Measurements from ENCODE around the gene ELK4.

Gene ELK4

DNA sequence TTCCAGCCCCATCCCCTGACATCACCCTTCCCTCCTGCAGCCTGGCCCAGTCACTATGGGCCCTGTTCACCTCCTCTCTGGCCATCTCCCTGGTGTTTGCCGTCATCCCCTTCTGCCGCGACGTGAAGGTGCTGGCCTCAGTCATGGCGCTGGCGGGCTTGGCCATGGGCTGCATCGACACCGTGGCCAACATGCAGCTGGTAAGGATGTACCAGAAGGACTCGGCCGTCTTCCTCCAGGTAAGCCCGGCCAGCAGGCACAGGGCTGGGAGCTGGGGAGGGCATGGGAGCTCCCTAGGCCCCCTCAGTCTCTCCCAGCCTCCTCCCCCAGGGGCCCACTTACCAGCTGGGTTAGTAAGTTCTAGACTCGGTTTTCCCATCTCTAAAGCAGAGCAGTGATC is 52.1 kb downstream of the ELK4 start:
- Mint-ChIP-seq H3K27me3 (no peaks in the 10 kb centered on the region), H3K36me3 (no peaks in the 10 kb centered on the region), H3K27ac (no peak overlapping the region)

GRCh38 chr1:205578780-205579571 is 52.8 kb downstream of the ELK4 start:
- H3K9me3 Mint-ChIP-seq (ENCODE audit: low read depth), result no peaks in the 10 kb centered on the region
- no peak overlapping the region for H3K27ac Mint-ChIP-seq
- H3K4me3 Mint-ChIP-seq, result no peak overlapping the region
- no peaks in the 10 kb centered on the region for H3K27me3 Mint-ChIP-seq
- no peaks in the 10 kb centered on the region for H3K36me3 Mint-ChIP-seq
- peaks cover 23% of the 10 kb centered on the region for H3K4me1 Mint-ChIP-seq (ENCODE audit: low read depth)

More for the DNA sequence above, 52.1 kb downstream of the ELK4 start:
- H3K4me3 Mint-ChIP-seq, result no peak overlapping the region
- no peaks in the 10 kb centered on the region for H3K9me3 Mint-ChIP-seq (ENCODE audit: low read depth)
- peaks cover 23% of the 10 kb centered on the region for H3K4me1 Mint-ChIP-seq (ENCODE audit: low read depth)

GRCh38 chr1:205577874-205578658 is 53.7 kb downstream of the ELK4 start:
- Mint-ChIP-seq H3K4me1 (ENCODE audit: low read depth) (peaks cover 18% of the 10 kb centered on the region), H3K36me3 (no peaks in the 10 kb centered on the region), H3K27ac (no peak overlapping the region), H3K4me3 (no peak overlapping the region), H3K9me3 (ENCODE audit: low read depth) (no peaks in the 10 kb centered on the region), H3K27me3 (no peaks in the 10 kb centered on the region)

GRCh38 chr1:205576805-205577761 is 54.7 kb downstream of the ELK4 start:
- H3K4me3 Mint-ChIP-seq, result no peak overlapping the region
- H3K27ac Mint-ChIP-seq, result no peak overlapping the region
- H3K27me3 Mint-ChIP-seq, result no peaks in the 10 kb centered on the region
- peaks cover 9% of the 10 kb centered on the region for H3K4me1 Mint-ChIP-seq (ENCODE audit: low read depth)
- H3K36me3 Mint-ChIP-seq, result no peaks in the 10 kb centered on the region
- H3K9me3 Mint-ChIP-seq (ENCODE audit: low read depth), result no peaks in the 10 kb centered on the region

DNA sequence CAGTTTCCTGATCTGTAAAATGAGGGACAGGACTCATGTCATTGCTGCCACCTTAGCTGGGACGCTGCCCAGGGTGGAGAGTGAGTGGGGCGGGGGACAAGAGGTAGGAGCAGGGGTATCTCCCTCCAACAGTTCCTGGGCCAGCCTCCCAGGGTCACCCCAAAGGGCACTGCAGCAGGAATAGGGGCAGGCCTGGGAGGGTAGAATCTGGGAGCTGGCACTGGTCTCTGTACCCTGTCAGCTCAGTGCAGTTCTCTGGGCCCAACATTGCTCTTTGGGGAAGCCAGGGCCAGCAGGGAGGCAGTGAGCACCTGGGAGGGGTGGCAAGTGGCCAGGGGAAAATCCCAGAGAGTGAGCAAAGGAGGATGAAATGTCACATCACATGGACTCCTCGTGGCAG is 55.8 kb downstream of the ELK4 start:
- H3K27ac Mint-ChIP-seq, result no peak overlapping the region
- H3K9me3 Mint-ChIP-seq (ENCODE audit: low read depth), result no peaks in the 10 kb centered on the region
- no peak overlapping the region for H3K4me3 Mint-ChIP-seq

DNA sequence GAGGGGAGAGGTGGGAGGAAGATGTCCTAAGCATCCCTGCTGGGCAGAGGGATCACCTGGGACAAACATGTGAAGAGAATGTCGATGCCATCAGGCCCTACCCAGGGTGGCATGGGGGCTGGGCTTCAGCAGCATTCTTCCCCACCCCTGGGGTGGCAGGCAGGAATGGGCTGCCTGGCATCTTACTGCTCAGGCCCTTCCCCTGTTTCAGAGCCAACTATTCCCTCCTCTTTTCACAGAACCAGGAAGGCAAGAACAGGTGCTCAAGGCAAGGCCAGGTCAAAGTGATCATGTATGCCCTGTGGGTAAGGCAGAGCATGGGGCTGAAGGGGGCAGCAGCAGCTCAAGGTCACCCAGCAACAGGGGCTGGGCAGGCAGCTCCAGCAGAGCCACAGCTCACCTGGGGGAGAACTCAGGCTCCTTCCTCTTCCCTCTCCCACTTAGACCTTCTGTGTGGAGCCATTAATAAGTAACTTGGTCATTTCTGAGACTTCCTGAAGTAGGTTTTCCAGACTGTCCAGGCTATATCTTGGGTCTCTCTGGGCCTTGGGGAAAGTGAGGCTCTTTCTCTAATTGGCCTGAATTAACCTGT is 56.4 kb downstream of the ELK4 start:
- Mint-ChIP-seq H3K27me3 (no peaks in the 10 kb centered on the region), H3K36me3 (no peaks in the 10 kb centered on the region)

More for the DNA sequence above, 55.8 kb downstream of the ELK4 start:
- H3K36me3 Mint-ChIP-seq, result no peaks in the 10 kb centered on the region
- no peaks in the 10 kb centered on the region for H3K27me3 Mint-ChIP-seq
- peaks cover 3% of the 10 kb centered on the region for H3K4me1 Mint-ChIP-seq (ENCODE audit: low read depth)

GRCh38 chr1:205572421-205572820 is 59.4 kb downstream of the ELK4 start:
- Mint-ChIP-seq H3K27me3 (peaks cover 4% of the 10 kb centered on the region), H3K4me1 (ENCODE audit: low read depth) (peaks cover 12% of the 10 kb centered on the region), H3K9me3 (ENCODE audit: low read depth) (no peaks in the 10 kb centered on the region), H3K27ac (no peak overlapping the region), H3K36me3 (no peaks in the 10 kb centered on the region), H3K4me3 (no peak overlapping the region)

More for the DNA sequence above, 56.4 kb downstream of the ELK4 start:
- Mint-ChIP-seq H3K9me3 (ENCODE audit: low read depth) (no peaks in the 10 kb centered on the region), H3K4me3 (no peak overlapping the region), H3K27ac (no peak overlapping the region), H3K4me1 (ENCODE audit: low read depth) (peaks cover 8% of the 10 kb centered on the region)

GRCh38 chr1:205571747-205572146 is 60.1 kb downstream of the ELK4 start:
- Mint-ChIP-seq H3K27me3 (peaks cover 10% of the 10 kb centered on the region), H3K36me3 (no peaks in the 10 kb centered on the region), H3K27ac (no peak overlapping the region)

GRCh38 chr1:205570796-205571537 is 60.8 kb downstream of the ELK4 start:
- H3K27me3 Mint-ChIP-seq, result peaks cover 10% of the 10 kb centered on the region
- H3K4me1 Mint-ChIP-seq (ENCODE audit: low read depth), result peaks cover 12% of the 10 kb centered on the region
- H3K27ac Mint-ChIP-seq, result peak overlapping the region; percentile 38
- no peaks in the 10 kb centered on the region for H3K9me3 Mint-ChIP-seq (ENCODE audit: low read depth)
- no peak overlapping the region for H3K4me3 Mint-ChIP-seq
- H3K36me3 Mint-ChIP-seq, result no peaks in the 10 kb centered on the region

More at GRCh38 chr1:205571747-205572146, 60.1 kb downstream of the ELK4 start:
- no peak overlapping the region for H3K4me3 Mint-ChIP-seq
- no peaks in the 10 kb centered on the region for H3K9me3 Mint-ChIP-seq (ENCODE audit: low read depth)
- H3K4me1 Mint-ChIP-seq (ENCODE audit: low read depth), result peaks cover 12% of the 10 kb centered on the region

DNA sequence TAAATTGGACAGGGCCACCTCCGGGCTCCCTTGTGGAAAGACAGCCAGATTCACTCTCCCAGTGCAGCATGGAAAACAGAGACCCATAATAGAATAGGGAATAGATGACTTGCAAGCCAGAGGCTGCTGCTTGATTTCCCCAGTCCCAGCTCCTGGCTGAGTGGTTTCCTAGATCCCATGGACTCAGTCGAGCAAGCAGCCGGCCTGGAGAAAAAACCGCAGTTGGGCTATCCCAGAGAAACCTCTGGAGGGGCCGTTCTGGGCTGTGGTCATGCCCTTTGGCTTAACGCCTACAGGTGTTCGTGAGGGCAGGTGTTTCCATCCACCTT is 61.7 kb downstream of the ELK4 start:
- Mint-ChIP-seq H3K9me3 (ENCODE audit: low read depth) (no peaks in the 10 kb centered on the region), H3K4me3 (peak overlapping the region; percentile 30), H3K4me1 (ENCODE audit: low read depth) (peaks cover 12% of the 10 kb centered on the region), H3K27ac (no peak overlapping the region), H3K36me3 (no peaks in the 10 kb centered on the region), H3K27me3 (peaks cover 10% of the 10 kb centered on the region)

DNA sequence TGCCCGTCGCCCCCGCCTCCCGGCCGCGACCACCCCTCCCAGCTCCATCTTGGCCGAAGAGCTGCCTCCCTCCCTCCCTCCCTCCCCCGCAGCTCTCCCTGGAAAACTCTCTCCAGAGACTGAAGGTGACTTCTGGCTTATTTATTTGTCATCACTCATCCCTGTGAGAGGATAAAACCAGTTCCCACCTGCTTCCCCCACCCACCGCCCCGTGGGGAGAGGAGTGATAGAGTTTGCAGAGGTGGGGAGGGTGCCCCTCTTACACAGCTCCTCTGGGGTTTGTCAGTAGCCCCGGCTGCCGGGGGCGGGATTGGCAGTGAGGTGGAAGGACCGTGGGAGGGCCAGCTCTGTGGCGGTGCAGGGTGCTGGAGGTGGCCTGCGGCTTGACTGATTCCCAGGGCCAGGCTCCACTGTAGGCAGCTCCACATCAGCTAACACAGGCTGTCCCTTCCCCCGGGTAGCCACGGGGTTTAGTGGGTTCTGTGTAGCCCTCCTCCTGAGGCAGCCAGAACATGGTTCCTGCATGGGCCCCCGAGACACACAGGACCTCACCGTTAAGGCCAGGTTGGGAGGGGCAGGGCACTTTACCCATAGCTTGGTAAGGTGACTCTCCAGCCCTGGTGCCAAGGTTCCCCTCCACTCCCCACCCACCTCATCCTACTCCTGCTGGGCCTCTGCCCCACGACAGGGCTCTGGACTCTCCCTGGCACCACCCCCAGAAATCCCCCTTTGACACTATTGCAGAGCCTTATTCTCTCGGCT is 62.2 kb downstream of the ELK4 start:
- H3K27me3 Mint-ChIP-seq, result peaks cover 10% of the 10 kb centered on the region
- H3K36me3 Mint-ChIP-seq, result no peaks in the 10 kb centered on the region
- H3K9me3 Mint-ChIP-seq (ENCODE audit: low read depth), result no peaks in the 10 kb centered on the region
- no peak overlapping the region for H3K27ac Mint-ChIP-seq
- peak overlapping the region; percentile 40 for H3K4me3 Mint-ChIP-seq
- H3K4me1 Mint-ChIP-seq (ENCODE audit: low read depth), result peaks cover 12% of the 10 kb centered on the region

GRCh38 chr1:205568469-205569361 is 63.1 kb downstream of the ELK4 start:
- H3K9me3 Mint-ChIP-seq (ENCODE audit: low read depth), result no peaks in the 10 kb centered on the region
- H3K27ac Mint-ChIP-seq, result peak overlapping the region; percentile 3
- H3K36me3 Mint-ChIP-seq, result no peaks in the 10 kb centered on the region
- H3K27me3 Mint-ChIP-seq, result peaks cover 13% of the 10 kb centered on the region
- H3K4me1 Mint-ChIP-seq (ENCODE audit: low read depth), result peaks cover 12% of the 10 kb centered on the region
- peak overlapping the region; percentile 74 for H3K4me3 Mint-ChIP-seq

DNA sequence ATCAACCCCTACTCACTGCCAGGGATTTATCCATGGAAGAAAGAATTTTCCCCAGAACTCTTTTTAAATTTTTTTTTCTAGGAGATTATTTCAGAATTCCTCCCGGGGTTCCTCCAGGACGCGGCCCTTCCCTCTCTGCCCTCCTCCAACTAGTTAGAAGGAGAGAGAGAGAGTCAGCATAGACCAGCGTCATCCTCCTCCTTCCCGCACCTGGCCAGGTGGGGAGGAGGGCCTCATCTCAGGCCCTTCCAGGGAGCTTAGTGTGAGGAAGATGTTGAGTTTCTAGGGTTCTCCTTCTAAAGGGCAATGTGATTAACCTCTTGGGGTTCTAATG is 63.7 kb downstream of the ELK4 start:
- peaks cover 13% of the 10 kb centered on the region for H3K27me3 Mint-ChIP-seq
- H3K27ac Mint-ChIP-seq, result peak overlapping the region; percentile 3
- H3K36me3 Mint-ChIP-seq, result no peaks in the 10 kb centered on the region
- peak overlapping the region; percentile 73 for H3K4me3 Mint-ChIP-seq
- H3K9me3 Mint-ChIP-seq (ENCODE audit: low read depth), result no peaks in the 10 kb centered on the region
- H3K4me1 Mint-ChIP-seq (ENCODE audit: low read depth), result peaks cover 12% of the 10 kb centered on the region

Data from activated naive CD8-positive, alpha-beta T cell (primary cell).